Measurements from ENCODE around the gene KCTD16. TPM values are rescaled to one million over a fixed set of nuclear protein-coding genes. Genes with fewer than 3 reads are reported as not detected.

Gene KCTD16
- total RNA-seq, 4 donors from 2014 or later: under 0.01 to 0.19 (median 0.17) TPM; not detected in 1

GRCh38 chr5:144304688-144305087, 134.0 kb downstream of the KCTD16 start:
- no peak for TF ChIP-seq CTCF (IDR thresholded peaks at IDR 0.05; ENCODE audit: low read depth)

GRCh38 chr5:144307736-144308135, 137.1 kb downstream of the KCTD16 start:
- no peak for TF ChIP-seq CTCF (IDR thresholded peaks at IDR 0.05; ENCODE audit: low read depth)

GRCh38 chr5:144308174-144308573, 137.5 kb downstream of the KCTD16 start:
- TF ChIP-seq CTCF (IDR thresholded peaks at IDR 0.05; ENCODE audit: low read depth): no peak

GRCh38 chr5:144308906-144309670, 138.4 kb downstream of the KCTD16 start:
- no peak for TF ChIP-seq CTCF (IDR thresholded peaks at IDR 0.05; ENCODE audit: low read depth)

- no peak for TF ChIP-seq CTCF (IDR thresholded peaks at IDR 0.05; ENCODE audit: low read depth)
Measured at GRCh38 chr5:144310621-144311020, 139.9 kb downstream of the KCTD16 start.

- no peak for TF ChIP-seq CTCF (IDR thresholded peaks at IDR 0.05; ENCODE audit: low read depth)
Measured at GRCh38 chr5:144313147-144313726, 142.6 kb downstream of the KCTD16 start.

GRCh38 chr5:144315026-144315425, 144.4 kb downstream of the KCTD16 start:
- TF ChIP-seq CTCF (IDR thresholded peaks at IDR 0.05; ENCODE audit: low read depth): no peak

Data from subcutaneous adipose tissue (tissue), 4 donors.